ENCODE measurements around the gene NBPF6. TPM values are rescaled to one million over a fixed set of nuclear protein-coding genes. Genes with fewer than 3 reads are reported as not detected.
A peak's percentile ranks its signal among the peaks of the same experiment; 100 is the strongest.
"Not testable (repeated sequence)": the region's sequence is repeated elsewhere in the genome, so short reads cannot be mapped to it uniquely, and the experiment has no call there.

NBPF6 gene
- not detected in 2 replicates for total RNA-seq

- H3K27me3 ChIP-seq (ENCODE audit: control insufficient read depth, insufficient read depth, low read length); H3K36me3 ChIP-seq (ENCODE audit: control insufficient read depth, insufficient read depth, low read length); FAIRE-seq; H3K4me3 ChIP-seq (ENCODE audit: low read depth, low read length); DNase-seq (ENCODE audit: low read depth): not testable (repeated sequence)
Observed at GRCh38 chr1:108450043-108450442, at the start of gene NBPF6. Gene NBPF6, plus strand, starts transcription at chr1:108450343. Its CDS starts 259 bp downstream, at chr1:108450602.

- not testable (repeated sequence) for H3K27me3 ChIP-seq (ENCODE audit: control insufficient read depth, insufficient read depth, low read length); H3K4me3 ChIP-seq (ENCODE audit: low read depth, low read length); DNase-seq (ENCODE audit: low read depth); H3K36me3 ChIP-seq (ENCODE audit: control insufficient read depth, insufficient read depth, low read length); FAIRE-seq
Observed at GRCh38 chr1:108411098-108411833, 38.9 kb upstream of the NBPF6 start.

GRCh38 chr1:108420129-108420528 lies 30.0 kb upstream of the NBPF6 start:
- not testable (repeated sequence) for DNase-seq (ENCODE audit: low read depth); H3K4me3 ChIP-seq (ENCODE audit: low read depth, low read length); FAIRE-seq; H3K36me3 ChIP-seq (ENCODE audit: control insufficient read depth, insufficient read depth, low read length); H3K27me3 ChIP-seq (ENCODE audit: control insufficient read depth, insufficient read depth, low read length)

GRCh38 chr1:108421061-108421916 lies 28.9 kb upstream of the NBPF6 start:
- H3K36me3 ChIP-seq (ENCODE audit: control insufficient read depth, insufficient read depth, low read length); H3K27me3 ChIP-seq (ENCODE audit: control insufficient read depth, insufficient read depth, low read length); DNase-seq (ENCODE audit: low read depth); FAIRE-seq; H3K4me3 ChIP-seq (ENCODE audit: low read depth, low read length): not testable (repeated sequence)

- DNase-seq (ENCODE audit: low read depth); H3K36me3 ChIP-seq (ENCODE audit: control insufficient read depth, insufficient read depth, low read length); FAIRE-seq; H3K4me3 ChIP-seq (ENCODE audit: low read depth, low read length); H3K27me3 ChIP-seq (ENCODE audit: control insufficient read depth, insufficient read depth, low read length): not testable (repeated sequence)
Observed at GRCh38 chr1:108426877-108427276, 23.3 kb upstream of the NBPF6 start.

- H3K27me3 ChIP-seq (ENCODE audit: control insufficient read depth, insufficient read depth, low read length); FAIRE-seq; H3K4me3 ChIP-seq (ENCODE audit: low read depth, low read length); DNase-seq (ENCODE audit: low read depth); H3K36me3 ChIP-seq (ENCODE audit: control insufficient read depth, insufficient read depth, low read length): not testable (repeated sequence)
Observed at GRCh38 chr1:108432002-108432401, 18.1 kb upstream of the NBPF6 start.

GRCh38 chr1:108433404-108433803 lies 16.7 kb upstream of the NBPF6 start:
- H3K27me3 ChIP-seq (ENCODE audit: control insufficient read depth, insufficient read depth, low read length); DNase-seq (ENCODE audit: low read depth); H3K36me3 ChIP-seq (ENCODE audit: control insufficient read depth, insufficient read depth, low read length); FAIRE-seq; H3K4me3 ChIP-seq (ENCODE audit: low read depth, low read length): not testable (repeated sequence)

- FAIRE-seq, result peak; percentile 32
- not testable (repeated sequence) for H3K36me3 ChIP-seq (ENCODE audit: control insufficient read depth, insufficient read depth, low read length); H3K27me3 ChIP-seq (ENCODE audit: control insufficient read depth, insufficient read depth, low read length); H3K4me3 ChIP-seq (ENCODE audit: low read depth, low read length); DNase-seq (ENCODE audit: low read depth)
Observed at GRCh38 chr1:108438536-108438935, 11.6 kb upstream of the NBPF6 start.

- not testable (repeated sequence) for FAIRE-seq; H3K27me3 ChIP-seq (ENCODE audit: control insufficient read depth, insufficient read depth, low read length); DNase-seq (ENCODE audit: low read depth); H3K4me3 ChIP-seq (ENCODE audit: low read depth, low read length); H3K36me3 ChIP-seq (ENCODE audit: control insufficient read depth, insufficient read depth, low read length)
Observed at GRCh38 chr1:108454521-108454920, 4.4 kb downstream of the NBPF6 start.

- H3K36me3 ChIP-seq (ENCODE audit: control insufficient read depth, insufficient read depth, low read length); DNase-seq (ENCODE audit: low read depth); FAIRE-seq; H3K27me3 ChIP-seq (ENCODE audit: control insufficient read depth, insufficient read depth, low read length); H3K4me3 ChIP-seq (ENCODE audit: low read depth, low read length): not testable (repeated sequence)
Observed at GRCh38 chr1:108458661-108459060, 8.5 kb downstream of the NBPF6 start.

GRCh38 chr1:108461758-108462157 lies 11.6 kb downstream of the NBPF6 start:
- FAIRE-seq; H3K36me3 ChIP-seq (ENCODE audit: control insufficient read depth, insufficient read depth, low read length); H3K4me3 ChIP-seq (ENCODE audit: low read depth, low read length); H3K27me3 ChIP-seq (ENCODE audit: control insufficient read depth, insufficient read depth, low read length); DNase-seq (ENCODE audit: low read depth): not testable (repeated sequence)

- H3K4me3 ChIP-seq (ENCODE audit: low read depth, low read length); DNase-seq (ENCODE audit: low read depth); H3K36me3 ChIP-seq (ENCODE audit: control insufficient read depth, insufficient read depth, low read length); H3K27me3 ChIP-seq (ENCODE audit: control insufficient read depth, insufficient read depth, low read length); FAIRE-seq: not testable (repeated sequence)
Observed at GRCh38 chr1:108463962-108464361, 13.8 kb downstream of the NBPF6 start.

- not testable (repeated sequence) for H3K36me3 ChIP-seq (ENCODE audit: control insufficient read depth, insufficient read depth, low read length); DNase-seq (ENCODE audit: low read depth); H3K4me3 ChIP-seq (ENCODE audit: low read depth, low read length); H3K27me3 ChIP-seq (ENCODE audit: control insufficient read depth, insufficient read depth, low read length); FAIRE-seq
Observed at GRCh38 chr1:108466166-108466565, 16.0 kb downstream of the NBPF6 start.

GRCh38 chr1:108467155-108467554 lies 17.0 kb downstream of the NBPF6 start:
- H3K27me3 ChIP-seq (ENCODE audit: control insufficient read depth, insufficient read depth, low read length); DNase-seq (ENCODE audit: low read depth); H3K36me3 ChIP-seq (ENCODE audit: control insufficient read depth, insufficient read depth, low read length); H3K4me3 ChIP-seq (ENCODE audit: low read depth, low read length); FAIRE-seq: not testable (repeated sequence)

Data from bronchial epithelial cell (primary cell).